GM23338 (cell line): ENCODE data around the gene NEDD4. TPM values are rescaled to one million over a fixed set of nuclear protein-coding genes. Genes with fewer than 3 reads are reported as not detected.

Experiments
- ATAC-seq: fragments of 200-7000 bp; cut with Tn5 transposase; 3 replicates; pipeline ENCODE4 v1.9.1; 2020
- DNase-seq: peaks from one replicate; pipeline ENCODE4 v3.0.0-alpha.2; 2015; ENCODE audit warnings: low spot score
- H2AFZ ChIP-seq: fragments of 200-600 bp; sonication (generic); 2 replicates; pipeline ENCODE4 v1.8.0; 2016; ENCODE audit warnings: antibody characterized with exemption, mild to moderate bottlenecking, moderate library complexity
- H3F3A ChIP-seq: fragments of 200-600 bp; sonication (generic); replicated peaks from 2 replicates; pipeline ENCODE4 v1.8.0; 2017; ENCODE audit warnings: antibody characterized with exemption, mixed run types, low read depth
- H3K27ac ChIP-seq: fragments of 200-600 bp; sonication (generic); 2 replicates; pipeline ENCODE4 v1.6.1; 2016; ENCODE audit warnings: low read depth
- H3K27me3 ChIP-seq: fragments of 200-600 bp; sonication (generic); 2 replicates; pipeline ENCODE4 v1.8.0; 2016; ENCODE audit warnings: mild to moderate bottlenecking, mixed run types, moderate library complexity; ENCODE audit not compliant: insufficient read depth
- H3K36me3 ChIP-seq: fragments of 200-600 bp; sonication (generic); 2 replicates; pipeline ENCODE4 v1.8.0; 2016; ENCODE audit warnings: mild to moderate bottlenecking; ENCODE audit not compliant: insufficient read depth
- H3K4me1 ChIP-seq: fragments of 200-600 bp; sonication (generic); 2 replicates; pipeline ENCODE4 v1.8.0; 2016; ENCODE audit warnings: mild to moderate bottlenecking, moderate library complexity; ENCODE audit not compliant: insufficient read depth
- H3K4me2 ChIP-seq: fragments of 200-600 bp; sonication (generic); 2 replicates; pipeline ENCODE4 v1.7.1; 2017; ENCODE audit warnings: mixed run types
- H3K4me3 ChIP-seq: fragments of 200-600 bp; sonication (generic); 2 replicates; pipeline ENCODE4 v1.6.1; 2016; ENCODE audit warnings: mixed run types
- H3K79me2 ChIP-seq: fragments of 200-600 bp; sonication (generic); replicated peaks from 2 replicates; pipeline ENCODE4 v1.8.0; 2017; ENCODE audit warnings: mild to moderate bottlenecking; ENCODE audit not compliant: insufficient read depth
- H3K9me2 ChIP-seq: fragments of 200-600 bp; sonication (generic); 2 replicates; pipeline ENCODE4 v1.8.0; 2017; ENCODE audit not compliant: insufficient read depth
- H4K20me1 ChIP-seq: fragments of 200-600 bp; sonication (generic); replicated peaks from 2 replicates; pipeline ENCODE4 v1.8.0; 2017; ENCODE audit warnings: mild to moderate bottlenecking; ENCODE audit not compliant: insufficient read depth
- H3K27ac Mint-ChIP-seq: 2 replicates; pipeline ENCODE4 v1.8.0; 2020; ENCODE audit warnings: inconsistent platforms, mild to moderate bottlenecking, moderate library complexity, mixed read lengths
- H3K27me3 Mint-ChIP-seq: 3 replicates; pipeline ENCODE4 v1.8.0; 2022; ENCODE audit warnings: low read depth, mild to moderate bottlenecking, moderate library complexity, mixed read lengths, inconsistent platforms; ENCODE audit not compliant: insufficient read depth, poor library complexity
- H3K36me3 Mint-ChIP-seq: 3 replicates; pipeline ENCODE4 v1.8.0; 2021; ENCODE audit warnings: low read depth, mild to moderate bottlenecking, inconsistent platforms, moderate library complexity, mixed read lengths
- H3K4me1 Mint-ChIP-seq: 3 replicates; pipeline ENCODE4 v1.8.0; 2020; ENCODE audit warnings: mild to moderate bottlenecking, inconsistent platforms, mixed read lengths
- H3K4me3 Mint-ChIP-seq: 3 replicates; pipeline ENCODE4 v1.8.0; 2021; ENCODE audit warnings: moderate library complexity, mild to moderate bottlenecking, inconsistent platforms, mixed read lengths
- H3K9me3 Mint-ChIP-seq: 3 replicates; pipeline ENCODE4 v1.8.0; 2020; ENCODE audit warnings: moderate library complexity, mild to moderate bottlenecking, inconsistent platforms, mixed read lengths
- CREB1 ChIP-seq: fragments of 250-450 bp; sonication (Bioruptor Pico); IDR thresholded peaks from 2 replicates; pipeline ENCODE4 v1.5.0; 2020; ENCODE audit warnings: low read depth, mild to moderate bottlenecking, moderate library complexity
- CTCF ChIP-seq, 2 experiments: fragments of 200-600 bp in 1 of 2; sonication (generic) in 1 of 2; conservative IDR thresholded peaks; 2 replicates each; pipeline versions ENCODE4 v1.5.1 to v1.6.1; 2016 to 2017; ENCODE audit warnings: antibody characterized with exemption in 2 of 2, low read depth in 2 of 2, mild to moderate bottlenecking in 2 of 2, moderate library complexity in 1 of 2
- ETS1 ChIP-seq: IDR thresholded peaks from 2 replicates; pipeline ENCODE4 v1.6.1; 2016; ENCODE audit warnings: antibody characterized with exemption
- EZH2 ChIP-seq: fragments of 200-600 bp; sonication (generic); IDR thresholded peaks from one replicate; pipeline ENCODE4 v1.8.0; 2017; ENCODE audit warnings: antibody characterized with exemption, mild to moderate bottlenecking, low read depth; ENCODE audit not compliant: unreplicated experiment
- NANOG ChIP-seq: IDR thresholded peaks from 2 replicates; pipeline ENCODE4 v1.6.1; 2016; ENCODE audit warnings: antibody characterized with exemption, borderline replicate concordance
- STAT1 ChIP-seq: IDR thresholded peaks from one replicate; pipeline ENCODE4 v1.6.1; 2016; ENCODE audit warnings: antibody characterized with exemption; ENCODE audit not compliant: unreplicated experiment
- ZNF114 ChIP-seq: fragments of 250-450 bp; sonication (Bioruptor Pico); IDR thresholded peaks from 2 replicates; pipeline ENCODE4 v1.5.0; 2020; ENCODE audit warnings: mild to moderate bottlenecking, moderate library complexity
- ZNF462 ChIP-seq: fragments of 250-450 bp; sonication (Bioruptor Pico); IDR thresholded peaks from 2 replicates; pipeline ENCODE4 v1.5.0; 2020; ENCODE audit warnings: mild to moderate bottlenecking, moderate library complexity
- polyA plus RNA-seq: library from polyadenylated mRNA; unstranded; fragments of >200 nt; fragmentation: Nextera tagmentation; extraction: Ambion mirVana; gene quantifications from 2 replicates; pipeline ENCODE4 v1.2.1, GENCODE V29; 2016
- total RNA-seq: library from RNA; depleted of rRNA; stranded (reverse); fragments of >200 nt; shearing (Covaris generic); gene quantifications from 2 replicates; pipeline ENCODE4 v1.2.3, GENCODE V29; 2014

NEDD4 gene
- total and polyA plus RNA-seq, 2 experiments from 2014 or later, result 2.1 to 7.2 TPM

- no peak for TF ChIP-seq EZH2
These were observed 85.6 kb downstream of the NEDD4 start (continued) for GRCh38 chr15:55907797-55908196.

- Histone ChIP-seq H3K27me3 (no peaks in the 10 kb centered on the region), H2AFZ (no peak overlapping the region), H3K4me1 (no peaks in the 10 kb centered on the region), H3K36me3 (no peaks in the 10 kb centered on the region), H3F3A (no peaks in the 10 kb centered on the region), H4K20me1 (no peaks in the 10 kb centered on the region), H3K79me2 (no peaks in the 10 kb centered on the region), H3K4me3 (no peak overlapping the region), H3K9me2 (no peaks in the 10 kb centered on the region), H3K4me2 (no peak overlapping the region), H3K27ac (no peak overlapping the region)
- no peaks in the 10 kb centered on the region for H3K36me3 Mint-ChIP-seq
- TF ChIP-seq NANOG, result no peak
- no peak for TF ChIP-seq CREB1 (CRISPR knock-in tag)
- no peak overlapping the region for H3K4me3 Mint-ChIP-seq
- ATAC-seq (no peak), DNase-seq (no peak)
- no peak overlapping the region for H3K27ac Mint-ChIP-seq
- H3K9me3 Mint-ChIP-seq, result no peaks in the 10 kb centered on the region
- peaks cover 4% of the 10 kb centered on the region; the same call in 2 of the 3 replicates for H3K4me1 Mint-ChIP-seq
- H3K27me3 Mint-ChIP-seq, result no peaks in the 10 kb centered on the region
These were observed 90.4 kb downstream of the NEDD4 start for GRCh38 chr15:55902981-55903380.

GRCh38 chr15:55900019-55900418, 93.4 kb downstream of the NEDD4 start:
- no peaks in the 10 kb centered on the region for H3K9me3 Mint-ChIP-seq
- peaks cover 11% of the 10 kb centered on the region; the same call in 2 of the 3 replicates for H3K4me1 Mint-ChIP-seq
- Histone ChIP-seq H3K27ac (no peak overlapping the region), H3K79me2 (no peaks in the 10 kb centered on the region), H3K27me3 (no peaks in the 10 kb centered on the region), H3K9me2 (no peaks in the 10 kb centered on the region), H2AFZ (no peak overlapping the region), H3K36me3 (no peaks in the 10 kb centered on the region), H4K20me1 (no peaks in the 10 kb centered on the region), H3K4me1 (no peaks in the 10 kb centered on the region), H3K4me3 (no peak overlapping the region), H3K4me2 (no peak overlapping the region), H3F3A (no peaks in the 10 kb centered on the region)
- H3K36me3 Mint-ChIP-seq, result no peaks in the 10 kb centered on the region
- ATAC-seq, result no peak
- no peaks in the 10 kb centered on the region for H3K27me3 Mint-ChIP-seq
- DNase-seq, result no peak
- H3K27ac Mint-ChIP-seq, result no peak overlapping the region
- no peak overlapping the region for H3K4me3 Mint-ChIP-seq
- TF ChIP-seq EZH2 (no peak), STAT1 (no peak), CREB1 (CRISPR knock-in tag) (no peak), ZNF114 (CRISPR knock-in tag) (no peak), ZNF462 (CRISPR knock-in tag) (no peak), ETS1 (no peak), CTCF (conservative IDR thresholded peaks at IDR 0.05; ENCODE audit: low read depth in 2 of 2) (no peak), NANOG (no peak)
